Common myeloid progenitor, CD34-positive (primary cell): ENCODE measurements around the gene GAS2L3.

Experiments used
- CTCF ChIA-PET: fragments of 350-600 bp; sonication (Branson Sonifier 250); formaldehyde crosslinking; loops from one replicate; lab custom pipeline; 2021; ENCODE audit warnings: antibody characterized with exemption; lab: Charles Lee
- POLR2A ChIA-PET: fragments of 350-600 bp; sonication (Branson Sonifier 250); formaldehyde crosslinking; loops from one replicate; lab custom pipeline; 2021; ENCODE audit warnings: antibody characterized with exemption; lab: Charles Lee
- DNase-seq, 3 donors: peaks; one replicate each; pipeline versions ENCODE4 v3.0.0 to v3.0.0-alpha.2; 2013
- H3K27ac ChIP-seq, 2 experiments: 1 replicate in 1 of 2; 2 replicates in 1 of 2; pipeline ENCODE4 v1.7.0; 2013; ENCODE audit warnings: inconsistent platforms in 2 of 2, low read length in 2 of 2, mild to moderate bottlenecking in 2 of 2, low read depth in 1 of 2, moderate library complexity in 1 of 2; ENCODE audit not compliant: severe bottlenecking in 2 of 2, insufficient read depth in 1 of 2, poor library complexity in 1 of 2
- H3K27me3 ChIP-seq, 5 experiments: replicated peaks in 2 of 5; 1 replicate in 3 of 5; 2 replicates in 2 of 5; pipeline versions ENCODE4 v1.6.1 to v1.7.0; 2013; ENCODE audit warnings: low read length in 4 of 5, mild to moderate bottlenecking in 2 of 5, moderate library complexity in 2 of 5, inconsistent platforms in 1 of 5; ENCODE audit not compliant: insufficient read depth in 5 of 5, control insufficient read depth in 4 of 5
- H3K36me3 ChIP-seq, 4 experiments: 1 replicate in 2 of 4; 2 replicates in 2 of 4; pipeline versions ENCODE4 v1.6.1 to v1.7.0; 2013; ENCODE audit warnings: low read length in 3 of 4, control low read depth in 1 of 4, mild to moderate bottlenecking in 1 of 4; ENCODE audit not compliant: control insufficient read depth in 4 of 4, insufficient read depth in 4 of 4
- H3K4me1 ChIP-seq, 4 experiments: 1 replicate in 3 of 4; 2 replicates in 1 of 4; pipeline versions ENCODE4 v1.6.1 to v1.7.1; 2013; ENCODE audit warnings: low read length in 3 of 4, mild to moderate bottlenecking in 3 of 4, control low read depth in 1 of 4, inconsistent platforms in 1 of 4, moderate library complexity in 1 of 4; ENCODE audit not compliant: control insufficient read depth in 4 of 4, insufficient read depth in 4 of 4; ENCODE audit errors: control extremely low read depth in 1 of 4
- H3K4me3 ChIP-seq, 7 experiments: 1 replicate in 4 of 7; 2 replicates in 3 of 7; pipeline versions ENCODE4 v1.5.1 to v1.7.0; 2013; ENCODE audit warnings: mild to moderate bottlenecking in 7 of 7, low read length in 6 of 7, moderate library complexity in 6 of 7, inconsistent platforms in 2 of 7, low read depth in 2 of 7, control low read depth in 1 of 7; ENCODE audit not compliant: insufficient read depth in 4 of 7, control insufficient read depth in 1 of 7; ENCODE audit errors: extremely low read depth in 1 of 7
- H3K9me3 ChIP-seq, 5 experiments: 1 replicate in 4 of 5; 2 replicates in 1 of 5; pipeline versions ENCODE4 v1.6.1 to v1.7.1; 2013; ENCODE audit warnings: low read length in 4 of 5, mild to moderate bottlenecking in 2 of 5, inconsistent platforms in 1 of 5, low read depth in 1 of 5, moderate library complexity in 1 of 5; ENCODE audit not compliant: control insufficient read depth in 4 of 5, insufficient read depth in 2 of 5; ENCODE audit errors: control extremely low read depth in 1 of 5
- WGBS: methylation state at CpG from one replicate; pipeline ENCODE4 v1.1.5; 2013; ENCODE audit not compliant: insufficient coverage; 5-methylcytosine and 5-hydroxymethylcytosine counted together

GAS2L3 gene

GRCh38 chr12:100652488-100652887 is 79.0 kb downstream of the GAS2L3 start:
- Histone ChIP-seq H3K27me3 (peaks cover 0 to 11% (median 0%) of the 10 kb centered on the region in 5 experiments), H3K4me1 (no peaks in the 10 kb centered on the region), H3K27ac (no peak overlapping the region), H3K36me3 (no peaks in the 10 kb centered on the region), H3K9me3 (peaks cover 0 to 2% (median 0%) of the 10 kb centered on the region in 5 experiments), H3K4me3 (no peak overlapping the region)
- CTCF ChIA-PET, result no interaction called here
- POLR2A ChIA-PET, result no interaction called here
- 100% methylated on average over 3 of the region's 3 CpGs for WGBS
- DNase-seq, result no peak

GRCh38 chr12:100656141-100656540 is 82.7 kb downstream of the GAS2L3 start:
- CTCF ChIA-PET, result no interaction called here
- WGBS, result 91% methylated on average over 3 of the region's 4 CpGs
- no peaks in the 10 kb centered on the region for H3K4me1 ChIP-seq
- H3K27ac ChIP-seq, result no peak overlapping the region
- POLR2A ChIA-PET, result no interaction called here
- no peak for DNase-seq
- peaks cover 0 to 2% (median 0%) of the 10 kb centered on the region in 5 experiments for H3K9me3 ChIP-seq
- H3K4me3 ChIP-seq, result no peak overlapping the region
- no peaks in the 10 kb centered on the region for H3K36me3 ChIP-seq
- H3K27me3 ChIP-seq, result peaks cover 0 to 8% (median 0%) of the 10 kb centered on the region in 5 experiments

- CTCF ChIA-PET, result no interaction called here
- DNase-seq, result no peak
- Histone ChIP-seq H3K27me3 (peaks cover 0 to 8% (median 0%) of the 10 kb centered on the region in 5 experiments), H3K27ac (no peak overlapping the region), H3K4me1 (no peaks in the 10 kb centered on the region), H3K36me3 (no peaks in the 10 kb centered on the region), H3K9me3 (peaks cover 0 to 2% (median 0%) of the 10 kb centered on the region in 5 experiments), H3K4me3 (no peak overlapping the region)
- POLR2A ChIA-PET, result no interaction called here
Observed at GRCh38 chr12:100656856-100657255, 83.4 kb downstream of the GAS2L3 start.

GRCh38 chr12:100661300-100661951 is 87.9 kb downstream of the GAS2L3 start:
- CTCF ChIA-PET, result no interaction called here
- no peaks in the 10 kb centered on the region for H3K4me1 ChIP-seq
- H3K9me3 ChIP-seq, result peaks cover 0 to 2% (median 0%) of the 10 kb centered on the region in 5 experiments
- H3K27me3 ChIP-seq, result peaks cover 0 to 2% (median 0%) of the 10 kb centered on the region in 5 experiments
- H3K4me3 ChIP-seq, result no peak overlapping the region
- no peak for DNase-seq
- 60% methylated on average over 5 of the region's 6 CpGs for WGBS
- no peaks in the 10 kb centered on the region for H3K36me3 ChIP-seq
- no peak overlapping the region for H3K27ac ChIP-seq
- POLR2A ChIA-PET, result no interaction called here

- Histone ChIP-seq H3K9me3 (no peaks in the 10 kb centered on the region), H3K27ac (no peak overlapping the region), H3K4me3 (no peak overlapping the region), H3K4me1 (no peaks in the 10 kb centered on the region), H3K27me3 (peaks cover 0 to 5% (median 2%) of the 10 kb centered on the region in 5 experiments), H3K36me3 (no peaks in the 10 kb centered on the region)
- CTCF ChIA-PET, result interaction anchor here (0.7 to 0.9 kb wide), 3 partner anchors 13 to 319 kb away, joined by 3 read pairs; no protein-coding TSS in a partner anchor
- DNase-seq, result no peak
- 91% methylated on average over 2 of the region's 2 CpGs for WGBS
- POLR2A ChIA-PET, result no interaction called here
Observed at GRCh38 chr12:100666588-100666987, 93.1 kb downstream of the GAS2L3 start.

- 14% methylated on average over 1 of the region's 9 CpGs for WGBS
- H3K9me3 ChIP-seq, result no peaks in the 10 kb centered on the region
- no peak overlapping the region for H3K4me3 ChIP-seq
- peak; percentile 43 to 74 (median 61) for DNase-seq
- no peak overlapping the region for H3K27ac ChIP-seq
- CTCF ChIA-PET, result interaction anchor here (0.7 kb wide), 1 partner anchor 434 kb away, joined by 3 read pairs; no protein-coding TSS in a partner anchor
- H3K36me3 ChIP-seq, result no peaks in the 10 kb centered on the region
- H3K27me3 ChIP-seq, result peaks cover 0 to 9% (median 2%) of the 10 kb centered on the region in 5 experiments
- POLR2A ChIA-PET, result no interaction called here
- H3K4me1 ChIP-seq, result no peaks in the 10 kb centered on the region
Observed at GRCh38 chr12:100668945-100669536, 95.6 kb downstream of the GAS2L3 start.

- no peaks in the 10 kb centered on the region for H3K9me3 ChIP-seq
- DNase-seq, result no peak
- ChIA-PET CTCF (no interaction called here), POLR2A (no interaction called here)
- H3K4me1 ChIP-seq, result no peaks in the 10 kb centered on the region
- WGBS, result 84% methylated on average over 4 of the region's 4 CpGs
- no peak overlapping the region for H3K4me3 ChIP-seq
- H3K27ac ChIP-seq, result no peak overlapping the region
- H3K27me3 ChIP-seq, result peaks cover 0 to 9% (median 2%) of the 10 kb centered on the region in 5 experiments
- H3K36me3 ChIP-seq, result no peaks in the 10 kb centered on the region
Observed at GRCh38 chr12:100669922-100670321, 96.4 kb downstream of the GAS2L3 start.
